ENCODE measurements around the gene GALNT9.

Gene GALNT9

DNA sequence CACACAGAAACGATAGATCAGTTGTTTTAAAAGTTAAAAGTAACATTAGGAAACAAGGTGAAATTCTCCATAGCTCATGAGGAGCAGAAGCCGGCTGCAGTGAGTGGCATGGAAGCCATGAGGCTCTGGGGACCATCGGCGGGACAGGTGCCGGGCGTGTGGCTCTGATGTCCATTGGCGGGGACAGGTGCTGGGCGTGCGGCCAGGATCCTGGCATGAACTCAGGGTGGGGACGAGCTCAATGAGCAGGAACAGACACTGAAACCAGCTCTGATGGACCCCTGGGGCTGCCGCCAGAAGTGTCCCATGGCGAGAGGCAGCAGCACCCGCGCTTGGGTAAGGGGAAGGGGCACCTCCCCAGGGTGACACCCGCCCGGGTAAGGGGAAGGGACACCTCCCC is 110.1 kb downstream of the GALNT9 start (continued):
- TF ChIP-seq ZNF565 (CRISPR knock-in tag; conservative IDR thresholded peaks at IDR 0.05; ENCODE audit: low read depth) (no peak), SNAI2 (CRISPR knock-in tag; IDR thresholded peaks at IDR 0.05) (no peak), BACH2 (CRISPR knock-in tag; IDR thresholded peaks at IDR 0.05; ENCODE audit: borderline replicate concordance) (no peak), ESRRG (CRISPR knock-in tag; IDR thresholded peaks at IDR 0.05) (no peak), TCF4 (CRISPR knock-in tag; IDR thresholded peaks at IDR 0.05; ENCODE audit: borderline replicate concordance) (no peak), ZFP30 (CRISPR knock-in tag; IDR thresholded peaks at IDR 0.05) (no peak)
- TF ChIP-seq, protein P1, sequence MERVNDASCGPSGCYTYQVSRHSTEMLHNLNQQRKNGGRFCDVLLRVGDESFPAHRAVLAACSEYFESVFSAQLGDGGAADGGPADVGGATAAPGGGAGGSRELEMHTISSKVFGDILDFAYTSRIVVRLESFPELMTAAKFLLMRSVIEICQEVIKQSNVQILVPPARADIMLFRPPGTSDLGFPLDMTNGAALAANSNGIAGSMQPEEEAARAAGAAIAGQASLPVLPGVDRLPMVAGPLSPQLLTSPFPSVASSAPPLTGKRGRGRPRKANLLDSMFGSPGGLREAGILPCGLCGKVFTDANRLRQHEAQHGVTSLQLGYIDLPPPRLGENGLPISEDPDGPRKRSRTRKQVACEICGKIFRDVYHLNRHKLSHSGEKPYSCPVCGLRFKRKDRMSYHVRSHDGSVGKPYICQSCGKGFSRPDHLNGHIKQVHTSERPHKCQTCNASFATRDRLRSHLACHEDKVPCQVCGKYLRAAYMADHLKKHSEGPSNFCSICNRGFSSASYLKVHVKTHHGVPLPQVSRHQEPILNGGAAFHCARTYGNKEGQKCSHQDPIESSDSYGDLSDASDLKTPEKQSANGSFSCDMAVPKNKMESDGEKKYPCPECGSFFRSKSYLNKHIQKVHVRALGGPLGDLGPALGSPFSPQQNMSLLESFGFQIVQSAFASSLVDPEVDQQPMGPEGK (CRISPR knock-in tag; IDR thresholded peaks at IDR 0.05; ENCODE audit: borderline replicate concordance): no peak

DNA sequence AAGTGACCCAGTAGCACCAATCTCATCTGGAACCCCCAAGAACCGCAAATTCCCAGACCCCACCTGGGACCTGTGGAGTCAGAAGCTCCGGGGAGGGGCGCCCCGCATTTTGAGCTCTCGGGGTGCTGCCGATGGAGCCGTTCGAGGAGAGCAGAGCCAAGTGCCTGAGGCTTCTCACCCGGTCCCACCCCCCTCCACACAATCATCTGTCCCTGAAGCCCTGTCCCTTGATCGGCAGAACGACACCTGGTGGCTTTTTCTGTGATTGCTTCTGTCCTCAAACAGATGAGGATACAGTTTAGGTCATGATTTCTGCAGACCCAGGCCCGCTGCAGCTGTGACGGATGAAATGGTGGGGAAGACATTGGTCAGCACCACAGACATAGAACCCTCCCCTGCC is 110.5 kb downstream of the GALNT9 start:
- TF ChIP-seq ZFP3 (CRISPR knock-in tag; IDR thresholded peaks at IDR 0.05) (no peak), TOX (CRISPR knock-in tag; IDR thresholded peaks at IDR 0.05; ENCODE audit: borderline replicate concordance) (no peak), RARB (CRISPR knock-in tag; IDR thresholded peaks at IDR 0.05) (no peak), ZNF565 (CRISPR knock-in tag; conservative IDR thresholded peaks at IDR 0.05; ENCODE audit: low read depth) (no peak), TCF4 (CRISPR knock-in tag; IDR thresholded peaks at IDR 0.05; ENCODE audit: borderline replicate concordance) (no peak), OSR1 (CRISPR knock-in tag; IDR thresholded peaks at IDR 0.05) (no peak), PPARA (CRISPR knock-in tag; IDR thresholded peaks at IDR 0.05; ENCODE audit: borderline replicate concordance) (no peak), GLIS3 (CRISPR knock-in tag; IDR thresholded peaks at IDR 0.05) (no peak), ZFP30 (CRISPR knock-in tag; IDR thresholded peaks at IDR 0.05) (no peak)
- TF ChIP-seq, protein P2, sequence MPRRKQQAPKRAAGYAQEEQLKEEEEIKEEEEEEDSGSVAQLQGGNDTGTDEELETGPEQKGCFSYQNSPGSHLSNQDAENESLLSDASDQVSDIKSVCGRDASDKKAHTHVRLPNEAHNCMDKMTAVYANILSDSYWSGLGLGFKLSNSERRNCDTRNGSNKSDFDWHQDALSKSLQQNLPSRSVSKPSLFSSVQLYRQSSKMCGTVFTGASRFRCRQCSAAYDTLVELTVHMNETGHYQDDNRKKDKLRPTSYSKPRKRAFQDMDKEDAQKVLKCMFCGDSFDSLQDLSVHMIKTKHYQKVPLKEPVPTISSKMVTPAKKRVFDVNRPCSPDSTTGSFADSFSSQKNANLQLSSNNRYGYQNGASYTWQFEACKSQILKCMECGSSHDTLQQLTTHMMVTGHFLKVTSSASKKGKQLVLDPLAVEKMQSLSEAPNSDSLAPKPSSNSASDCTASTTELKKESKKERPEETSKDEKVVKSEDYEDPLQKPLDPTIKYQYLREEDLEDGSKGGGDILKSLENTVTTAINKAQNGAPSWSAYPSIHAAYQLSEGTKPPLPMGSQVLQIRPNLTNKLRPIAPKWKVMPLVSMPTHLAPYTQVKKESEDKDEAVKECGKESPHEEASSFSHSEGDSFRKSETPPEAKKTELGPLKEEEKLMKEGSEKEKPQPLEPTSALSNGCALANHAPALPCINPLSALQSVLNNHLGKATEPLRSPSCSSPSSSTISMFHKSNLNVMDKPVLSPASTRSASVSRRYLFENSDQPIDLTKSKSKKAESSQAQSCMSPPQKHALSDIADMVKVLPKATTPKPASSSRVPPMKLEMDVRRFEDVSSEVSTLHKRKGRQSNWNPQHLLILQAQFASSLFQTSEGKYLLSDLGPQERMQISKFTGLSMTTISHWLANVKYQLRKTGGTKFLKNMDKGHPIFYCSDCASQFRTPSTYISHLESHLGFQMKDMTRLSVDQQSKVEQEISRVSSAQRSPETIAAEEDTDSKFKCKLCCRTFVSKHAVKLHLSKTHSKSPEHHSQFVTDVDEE (CRISPR knock-in tag; IDR thresholded peaks at IDR 0.05): no peak
- peak; percentile 59 for ATAC-seq

DNA sequence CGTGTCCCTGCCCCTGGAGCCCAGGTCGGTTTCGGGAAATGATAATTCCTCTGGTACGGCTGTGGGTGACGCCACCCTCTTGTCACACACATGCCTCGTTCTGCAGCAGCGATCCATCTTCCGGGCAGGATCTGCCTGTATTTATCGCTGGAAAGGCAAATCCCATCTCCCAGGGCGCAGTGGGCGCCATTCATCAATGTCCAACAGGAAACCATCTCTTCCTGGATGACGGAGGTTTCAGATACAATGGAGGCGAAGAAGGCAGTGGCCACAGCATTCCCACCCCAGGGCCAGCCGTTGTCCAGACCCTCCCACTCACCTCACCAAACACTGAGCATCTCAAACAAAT is 110.9 kb downstream of the GALNT9 start:
- TF ChIP-seq GLIS3 (CRISPR knock-in tag; IDR thresholded peaks at IDR 0.05): no peak
- no peak for TF ChIP-seq OSR1 (CRISPR knock-in tag; IDR thresholded peaks at IDR 0.05)
- no peak for TF ChIP-seq ZNF565 (CRISPR knock-in tag; conservative IDR thresholded peaks at IDR 0.05; ENCODE audit: low read depth)
- TF ChIP-seq, protein P3, sequence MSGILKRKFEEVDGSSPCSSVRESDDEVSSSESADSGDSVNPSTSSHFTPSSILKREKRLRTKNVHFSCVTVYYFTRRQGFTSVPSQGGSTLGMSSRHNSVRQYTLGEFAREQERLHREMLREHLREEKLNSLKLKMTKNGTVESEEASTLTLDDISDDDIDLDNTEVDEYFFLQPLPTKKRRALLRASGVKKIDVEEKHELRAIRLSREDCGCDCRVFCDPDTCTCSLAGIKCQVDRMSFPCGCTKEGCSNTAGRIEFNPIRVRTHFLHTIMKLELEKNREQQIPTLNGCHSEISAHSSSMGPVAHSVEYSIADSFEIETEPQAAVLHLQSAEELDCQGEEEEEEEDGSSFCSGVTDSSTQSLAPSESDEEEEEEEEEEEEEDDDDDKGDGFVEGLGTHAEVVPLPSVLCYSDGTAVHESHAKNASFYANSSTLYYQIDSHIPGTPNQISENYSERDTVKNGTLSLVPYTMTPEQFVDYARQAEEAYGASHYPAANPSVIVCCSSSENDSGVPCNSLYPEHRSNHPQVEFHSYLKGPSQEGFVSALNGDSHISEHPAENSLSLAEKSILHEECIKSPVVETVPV (CRISPR knock-in tag; IDR thresholded peaks at IDR 0.05): no peak
- TF ChIP-seq, protein P1 (CRISPR knock-in tag; IDR thresholded peaks at IDR 0.05; ENCODE audit: borderline replicate concordance): no peak
- no peak for TF ChIP-seq ARNTL (CRISPR knock-in tag; IDR thresholded peaks at IDR 0.05; ENCODE audit: borderline replicate concordance, low read depth)
- TF ChIP-seq, protein P4, sequence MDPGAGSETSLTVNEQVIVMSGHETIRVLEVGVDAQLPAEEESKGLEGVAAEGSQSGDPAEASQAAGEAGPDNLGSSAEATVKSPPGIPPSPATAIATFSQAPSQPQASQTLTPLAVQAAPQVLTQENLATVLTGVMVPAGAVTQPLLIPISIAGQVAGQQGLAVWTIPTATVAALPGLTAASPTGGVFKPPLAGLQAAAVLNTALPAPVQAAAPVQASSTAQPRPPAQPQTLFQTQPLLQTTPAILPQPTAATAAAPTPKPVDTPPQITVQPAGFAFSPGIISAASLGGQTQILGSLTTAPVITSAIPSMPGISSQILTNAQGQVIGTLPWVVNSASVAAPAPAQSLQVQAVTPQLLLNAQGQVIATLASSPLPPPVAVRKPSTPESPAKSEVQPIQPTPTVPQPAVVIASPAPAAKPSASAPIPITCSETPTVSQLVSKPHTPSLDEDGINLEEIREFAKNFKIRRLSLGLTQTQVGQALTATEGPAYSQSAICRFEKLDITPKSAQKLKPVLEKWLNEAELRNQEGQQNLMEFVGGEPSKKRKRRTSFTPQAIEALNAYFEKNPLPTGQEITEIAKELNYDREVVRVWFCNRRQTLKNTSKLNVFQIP (CRISPR knock-in tag; IDR thresholded peaks at IDR 0.05; ENCODE audit: borderline replicate concordance, low read depth): no peak
- no peak for TF ChIP-seq ZNF8 (CRISPR knock-in tag; IDR thresholded peaks at IDR 0.05)
- no peak for TF ChIP-seq SNAI2 (CRISPR knock-in tag; IDR thresholded peaks at IDR 0.05)
- no peak for TF ChIP-seq ESRRG (CRISPR knock-in tag; IDR thresholded peaks at IDR 0.05)
- no peak for TF ChIP-seq CSDC2 (CRISPR knock-in tag; IDR thresholded peaks at IDR 0.05)
- no peak for TF ChIP-seq ZNF70 (CRISPR knock-in tag; IDR thresholded peaks at IDR 0.05)
- ATAC-seq: no peak
